Central memory CD8-positive, alpha-beta T cell (primary cell): ENCODE data around the gene GET3.

Experiments used
- ATAC-seq: fragments of 150-1000 bp; cut with Tn5 transposase; replicated peaks from 2 replicates; pipeline ENCODE4 v1.10.0; 2022; ENCODE audit warnings: mild to moderate bottlenecking, moderate FRiP score, moderate number of reproducible peaks; ENCODE audit not compliant: poor library complexity, severe bottlenecking; ENCODE audit errors: extremely low read depth
- DNase-seq, 2 donors: peaks; one replicate each; pipeline ENCODE4 v3.0.0; 2021; ENCODE audit warnings: low spot score in 2 of 2
- H3K27ac Mint-ChIP-seq: one replicate; pipeline ENCODE4 v1.8.0; 2022; ENCODE audit warnings: low read depth, mild to moderate bottlenecking, moderate library complexity, mixed read lengths
- H3K27me3 Mint-ChIP-seq: one replicate; pipeline ENCODE4 v1.8.0; 2022; ENCODE audit warnings: mixed read lengths
- H3K36me3 Mint-ChIP-seq: one replicate; pipeline ENCODE4 v1.8.0; 2022; ENCODE audit warnings: mild to moderate bottlenecking, moderate library complexity, mixed read lengths; ENCODE audit not compliant: insufficient read depth
- H3K4me1 Mint-ChIP-seq: one replicate; pipeline ENCODE4 v1.8.0; 2022; ENCODE audit warnings: mixed read lengths
- H3K4me3 Mint-ChIP-seq: one replicate; pipeline ENCODE4 v1.8.0; 2022; ENCODE audit warnings: mild to moderate bottlenecking, moderate library complexity, mixed read lengths
- H3K9me3 Mint-ChIP-seq: one replicate; pipeline ENCODE4 v1.8.0; 2022; ENCODE audit warnings: mixed read lengths

The GET3 gene

GRCh38 chr19:12745166-12745897, 8.0 kb downstream of the GET3 start:
- Mint-ChIP-seq H3K4me1 (peaks cover 7% of the 10 kb centered on the region), H3K9me3 (no peaks in the 10 kb centered on the region), H3K27ac (no peak overlapping the region), H3K36me3 (peaks cover 23% of the 10 kb centered on the region), H3K4me3 (no peak overlapping the region), H3K27me3 (peaks cover 10% of the 10 kb centered on the region)
- ATAC-seq (no peak), DNase-seq (no peak)

- no peaks in the 10 kb centered on the region for H3K4me1 Mint-ChIP-seq
- no peak for DNase-seq
- no peak for ATAC-seq
- no peak overlapping the region for H3K4me3 Mint-ChIP-seq
- H3K27ac Mint-ChIP-seq, result no peak overlapping the region
- H3K9me3 Mint-ChIP-seq, result no peaks in the 10 kb centered on the region
- peaks cover 38% of the 10 kb centered on the region for H3K27me3 Mint-ChIP-seq
- H3K36me3 Mint-ChIP-seq, result peaks cover 16% of the 10 kb centered on the region
Measured at GRCh38 chr19:12748489-12748888, 11.2 kb downstream of the GET3 start.

GRCh38 chr19:12749938-12750521, 12.7 kb downstream of the GET3 start:
- DNase-seq (no peak), ATAC-seq (no peak)
- H3K4me1 Mint-ChIP-seq, result no peaks in the 10 kb centered on the region
- no peak overlapping the region for H3K27ac Mint-ChIP-seq
- peaks cover 12% of the 10 kb centered on the region for H3K36me3 Mint-ChIP-seq
- peaks cover 48% of the 10 kb centered on the region for H3K27me3 Mint-ChIP-seq
- no peak overlapping the region for H3K4me3 Mint-ChIP-seq
- no peaks in the 10 kb centered on the region for H3K9me3 Mint-ChIP-seq

DNA sequence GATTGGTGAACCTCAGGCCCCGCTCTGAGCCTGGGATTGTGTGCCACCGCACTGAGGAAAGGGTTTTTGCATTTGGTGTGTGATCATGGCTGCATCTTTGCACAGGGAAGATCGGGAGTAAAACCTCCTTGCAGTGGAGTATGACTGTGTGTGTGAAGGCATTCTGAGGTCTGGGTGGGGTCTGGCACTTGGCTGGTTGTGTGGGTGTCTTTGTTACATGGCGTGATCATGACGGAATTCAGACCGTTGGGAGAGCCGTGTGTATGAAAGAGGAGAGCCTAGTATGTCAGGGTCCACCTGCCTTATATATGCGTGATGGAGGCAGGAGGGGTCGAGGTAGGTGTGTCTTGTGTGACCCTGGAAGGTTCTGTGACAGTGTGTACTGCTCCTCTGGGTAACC, 13.6 kb downstream of the GET3 start:
- Mint-ChIP-seq H3K4me1 (no peaks in the 10 kb centered on the region), H3K4me3 (no peak overlapping the region), H3K9me3 (no peaks in the 10 kb centered on the region), H3K27me3 (peaks cover 56% of the 10 kb centered on the region), H3K27ac (no peak overlapping the region), H3K36me3 (peaks cover 14% of the 10 kb centered on the region)
- ATAC-seq (no peak), DNase-seq (no peak)

DNA sequence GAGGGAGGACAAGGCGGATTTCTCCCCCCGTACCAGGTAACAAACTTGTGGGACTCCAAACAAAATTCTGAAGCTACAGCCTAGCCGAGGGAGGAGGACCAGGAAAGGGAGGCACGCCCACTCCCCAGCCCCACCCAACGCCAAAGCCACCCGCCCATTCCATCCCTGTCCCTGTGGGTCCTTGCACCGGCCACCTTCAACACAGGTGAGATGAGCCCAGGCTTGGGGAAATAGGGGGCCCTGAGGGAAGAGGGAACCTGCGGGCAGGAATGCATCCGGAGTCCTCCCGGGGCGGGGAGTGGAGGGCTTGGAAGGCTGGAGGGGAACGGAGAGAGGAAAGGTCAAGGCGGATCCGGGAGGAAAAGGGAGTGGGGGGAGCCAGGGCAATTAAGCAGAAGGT, 14.3 kb downstream of the GET3 start, which contains the start of gene BEST2:
TSS of gene BEST2 (plus strand) at position 157 of the 400 bp plus-strand sequence. CDS start 802 bp downstream, outside the sequence.
- ATAC-seq (no peak), DNase-seq (no peak)
- Mint-ChIP-seq H3K4me1 (no peaks in the 10 kb centered on the region), H3K27me3 (peaks cover 64% of the 10 kb centered on the region), H3K36me3 (peaks cover 11% of the 10 kb centered on the region), H3K4me3 (no peak within 1 kb of the TSS), H3K9me3 (no peaks in the 10 kb centered on the region), H3K27ac (peak within 1 kb of the TSS; percentile 38)

DNA sequence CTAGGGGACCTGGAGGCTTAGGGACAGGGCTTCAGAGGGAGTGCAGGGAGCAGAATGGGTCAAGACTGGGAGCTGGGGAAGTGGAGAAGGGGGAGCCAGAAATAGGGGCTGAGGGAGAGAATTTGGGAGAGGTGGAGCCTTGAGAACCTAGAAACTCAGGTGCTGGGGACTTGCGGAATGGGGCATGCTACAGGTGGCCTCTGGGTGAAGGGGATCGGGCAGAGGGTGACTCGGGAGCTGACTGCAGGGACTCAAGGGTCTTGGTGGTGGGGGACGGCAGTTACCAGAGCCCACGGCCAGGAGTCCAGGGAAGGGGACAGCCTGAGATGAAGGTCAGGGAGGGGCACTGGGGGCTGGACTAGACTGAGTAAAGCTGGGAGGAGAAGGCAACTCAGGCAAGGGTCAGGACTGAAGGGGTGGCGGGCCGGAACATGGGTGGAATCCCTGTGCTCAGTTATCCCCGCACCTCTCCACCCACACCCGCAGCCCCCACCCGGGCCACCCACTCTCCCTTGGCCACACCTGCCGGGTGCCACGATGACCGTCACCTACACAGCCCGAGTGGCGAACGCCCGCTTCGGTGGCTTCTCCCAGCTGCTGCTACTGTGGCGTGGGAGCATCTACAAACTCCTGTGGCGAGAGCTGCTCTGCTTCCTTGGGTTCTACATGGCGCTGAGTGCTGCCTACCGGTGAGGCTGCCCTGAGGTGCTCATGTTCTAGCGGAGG, 14.9 kb downstream of the GET3 start:
- peaks cover 8% of the 10 kb centered on the region for H3K36me3 Mint-ChIP-seq
- H3K4me3 Mint-ChIP-seq, result no peak overlapping the region
- DNase-seq, result no peak
- no peaks in the 10 kb centered on the region for H3K4me1 Mint-ChIP-seq
- no peak for ATAC-seq
- peaks cover 64% of the 10 kb centered on the region for H3K27me3 Mint-ChIP-seq
- no peaks in the 10 kb centered on the region for H3K9me3 Mint-ChIP-seq
- peak overlapping the region; percentile 38 for H3K27ac Mint-ChIP-seq

- Mint-ChIP-seq H3K27ac (no peak overlapping the region), H3K36me3 (peaks cover 4% of the 10 kb centered on the region)
Measured at GRCh38 chr19:12754465-12755196, 17.3 kb downstream of the GET3 start.

GRCh38 chr19:12756150-12756883, 19.0 kb downstream of the GET3 start:
- Mint-ChIP-seq H3K4me3 (no peak overlapping the region), H3K4me1 (no peaks in the 10 kb centered on the region), H3K9me3 (no peaks in the 10 kb centered on the region), H3K27me3 (peaks cover 44% of the 10 kb centered on the region), H3K36me3 (peaks cover 4% of the 10 kb centered on the region), H3K27ac (no peak overlapping the region)
- no peak for DNase-seq
- no peak for ATAC-seq

More at GRCh38 chr19:12754465-12755196, 17.3 kb downstream of the GET3 start:
- no peaks in the 10 kb centered on the region for H3K9me3 Mint-ChIP-seq
- no peaks in the 10 kb centered on the region for H3K4me1 Mint-ChIP-seq
- peaks cover 61% of the 10 kb centered on the region for H3K27me3 Mint-ChIP-seq
- ATAC-seq, result no peak
- DNase-seq, result no peak
- H3K4me3 Mint-ChIP-seq, result no peak overlapping the region

GRCh38 chr19:12757544-12758274, 20.4 kb downstream of the GET3 start:
- ATAC-seq (peak; percentile 65), DNase-seq (peak in 1 of 2 donors; percentile 49)
- Mint-ChIP-seq H3K27me3 (peaks cover 33% of the 10 kb centered on the region), H3K27ac (no peak overlapping the region), H3K4me1 (no peaks in the 10 kb centered on the region), H3K9me3 (no peaks in the 10 kb centered on the region), H3K36me3 (peaks cover 6% of the 10 kb centered on the region), H3K4me3 (no peak overlapping the region)

DNA sequence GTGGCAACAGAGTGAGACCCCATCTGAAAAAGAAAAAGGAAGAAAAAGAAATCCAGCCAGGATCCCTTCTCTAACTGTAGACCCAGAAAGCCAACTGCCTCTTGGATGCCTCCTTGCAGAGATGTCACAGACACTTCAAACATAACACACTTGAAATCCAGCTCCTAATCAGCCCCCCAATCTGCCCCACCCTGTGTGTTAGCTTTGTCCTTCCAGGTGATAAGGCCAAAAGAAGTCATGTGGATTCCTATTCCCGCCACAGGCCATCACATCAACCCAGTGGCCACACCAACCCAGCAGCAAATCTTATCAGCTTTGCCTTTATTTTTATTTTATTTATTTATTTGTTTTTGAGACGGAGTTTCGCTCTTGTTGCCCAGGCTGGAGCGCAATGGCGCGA, 22.4 kb downstream of the GET3 start:
- Mint-ChIP-seq H3K4me1 (no peaks in the 10 kb centered on the region), H3K36me3 (peaks cover 6% of the 10 kb centered on the region), H3K27ac (no peak overlapping the region), H3K4me3 (no peak overlapping the region), H3K27me3 (peaks cover 19% of the 10 kb centered on the region), H3K9me3 (no peaks in the 10 kb centered on the region)
- DNase-seq, result no peak
- no peak for ATAC-seq

GRCh38 chr19:12763100-12763499, 25.8 kb downstream of the GET3 start:
- no peak overlapping the region for H3K27ac Mint-ChIP-seq
- no peaks in the 10 kb centered on the region for H3K27me3 Mint-ChIP-seq
- H3K36me3 Mint-ChIP-seq, result peaks cover 3% of the 10 kb centered on the region
- ATAC-seq (no peak), DNase-seq (no peak)
- no peak overlapping the region for H3K4me3 Mint-ChIP-seq
- no peaks in the 10 kb centered on the region for H3K9me3 Mint-ChIP-seq
- peaks cover 6% of the 10 kb centered on the region for H3K4me1 Mint-ChIP-seq
